K562 (cell line): Measurements from ENCODE around the gene PTHLH.

Experiments used
- EP300 ChIP-seq: IDR thresholded peaks from 2 replicates; pipeline ENCODE4 v1.6.1; 2012; ENCODE audit warnings: low read length, improper control_type of control experiment
- ESRRA ChIP-seq: fragments of 450-650 bp; IDR thresholded peaks from 2 replicates; pipeline ENCODE4 v1.6.1; 2014; ENCODE audit warnings: low read depth, mild to moderate bottlenecking, moderate library complexity, borderline replicate concordance
- TF ChIP-seq, protein P1 (sequence below): sonication (generic); formaldehyde crosslinking; IDR thresholded peaks from 2 replicates; pipeline ENCODE4 v1.8.1; 2023; ENCODE audit warnings: mild to moderate bottlenecking, missing genetic modification reagents
- TF ChIP-seq, protein P2 (sequence below): sonication (generic); formaldehyde crosslinking; IDR thresholded peaks from 2 replicates; pipeline ENCODE4 v1.8.1; 2023; ENCODE audit warnings: mild to moderate bottlenecking, missing genetic modification reagents

DNA sequence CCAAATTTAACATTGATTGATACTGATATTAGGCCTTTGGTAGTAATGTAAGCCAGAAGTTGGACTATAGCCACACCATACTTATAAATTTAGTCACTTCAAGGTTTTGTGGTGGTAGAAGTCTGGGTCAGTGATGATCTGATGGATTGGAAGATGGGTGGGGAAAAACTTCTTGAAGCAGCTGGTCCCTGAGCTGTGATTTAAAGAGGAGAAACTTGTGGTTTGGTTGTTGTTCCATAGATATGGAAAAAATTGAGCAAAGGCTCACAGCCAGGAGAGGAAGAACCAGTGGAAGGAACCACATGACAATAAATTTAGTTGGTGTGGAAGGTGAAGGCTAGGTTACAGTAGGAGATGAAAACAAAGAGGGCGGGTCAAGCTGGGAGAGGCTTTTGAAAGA, 26.1 kb downstream of the PTHLH start:
- TF ChIP-seq ESRRA (no peak), EP300 (no peak)
- TF ChIP-seq, protein P1, sequence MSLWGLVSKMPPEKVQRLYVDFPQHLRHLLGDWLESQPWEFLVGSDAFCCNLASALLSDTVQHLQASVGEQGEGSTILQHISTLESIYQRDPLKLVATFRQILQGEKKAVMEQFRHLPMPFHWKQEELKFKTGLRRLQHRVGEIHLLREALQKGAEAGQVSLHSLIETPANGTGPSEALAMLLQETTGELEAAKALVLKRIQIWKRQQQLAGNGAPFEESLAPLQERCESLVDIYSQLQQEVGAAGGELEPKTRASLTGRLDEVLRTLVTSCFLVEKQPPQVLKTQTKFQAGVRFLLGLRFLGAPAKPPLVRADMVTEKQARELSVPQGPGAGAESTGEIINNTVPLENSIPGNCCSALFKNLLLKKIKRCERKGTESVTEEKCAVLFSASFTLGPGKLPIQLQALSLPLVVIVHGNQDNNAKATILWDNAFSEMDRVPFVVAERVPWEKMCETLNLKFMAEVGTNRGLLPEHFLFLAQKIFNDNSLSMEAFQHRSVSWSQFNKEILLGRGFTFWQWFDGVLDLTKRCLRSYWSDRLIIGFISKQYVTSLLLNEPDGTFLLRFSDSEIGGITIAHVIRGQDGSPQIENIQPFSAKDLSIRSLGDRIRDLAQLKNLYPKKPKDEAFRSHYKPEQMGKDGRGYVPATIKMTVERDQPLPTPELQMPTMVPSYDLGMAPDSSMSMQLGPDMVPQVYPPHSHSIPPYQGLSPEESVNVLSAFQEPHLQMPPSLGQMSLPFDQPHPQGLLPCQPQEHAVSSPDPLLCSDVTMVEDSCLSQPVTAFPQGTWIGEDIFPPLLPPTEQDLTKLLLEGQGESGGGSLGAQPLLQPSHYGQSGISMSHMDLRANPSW (CRISPR knock-in tag) = no peak
- TF ChIP-seq, protein P2, sequence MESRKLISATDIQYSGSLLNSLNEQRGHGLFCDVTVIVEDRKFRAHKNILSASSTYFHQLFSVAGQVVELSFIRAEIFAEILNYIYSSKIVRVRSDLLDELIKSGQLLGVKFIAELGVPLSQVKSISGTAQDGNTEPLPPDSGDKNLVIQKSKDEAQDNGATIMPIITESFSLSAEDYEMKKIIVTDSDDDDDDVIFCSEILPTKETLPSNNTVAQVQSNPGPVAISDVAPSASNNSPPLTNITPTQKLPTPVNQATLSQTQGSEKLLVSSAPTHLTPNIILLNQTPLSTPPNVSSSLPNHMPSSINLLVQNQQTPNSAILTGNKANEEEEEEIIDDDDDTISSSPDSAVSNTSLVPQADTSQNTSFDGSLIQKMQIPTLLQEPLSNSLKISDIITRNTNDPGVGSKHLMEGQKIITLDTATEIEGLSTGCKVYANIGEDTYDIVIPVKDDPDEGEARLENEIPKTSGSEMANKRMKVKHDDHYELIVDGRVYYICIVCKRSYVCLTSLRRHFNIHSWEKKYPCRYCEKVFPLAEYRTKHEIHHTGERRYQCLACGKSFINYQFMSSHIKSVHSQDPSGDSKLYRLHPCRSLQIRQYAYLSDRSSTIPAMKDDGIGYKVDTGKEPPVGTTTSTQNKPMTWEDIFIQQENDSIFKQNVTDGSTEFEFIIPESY (CRISPR knock-in tag) = no peak
